K562 (cell line): ENCODE results near the gene GAPDH.

ENCODE experiments used
- CTCF ChIP-seq, 3 experiments: IDR thresholded peaks in 2 of 3; conservative IDR thresholded peaks in 1 of 3; 2 replicates each; pipeline ENCODE4 v1.5.1; 2011 to 2012; ENCODE audit warnings: low read length in 3 of 3, mild to moderate bottlenecking in 3 of 3, control low read depth in 2 of 3, improper control_type of control experiment in 1 of 3, inconsistent platforms in 1 of 3, low read depth in 1 of 3, mixed read lengths in 1 of 3, moderate library complexity in 1 of 3; ENCODE audit not compliant: insufficient read depth in 2 of 3
- KAT7 ChIP-seq: sonication (generic); formaldehyde crosslinking; IDR thresholded peaks from 2 replicates; pipeline ENCODE4 v1.8.0; 2022; ENCODE audit warnings: missing genetic modification reagents, mild to moderate bottlenecking, borderline replicate concordance
- NRF1 ChIP-seq, 2 experiments: fragments of 450-650 bp; IDR thresholded peaks in 1 of 2; conservative IDR thresholded peaks in 1 of 2; 2 replicates each; pipeline ENCODE4 v1.6.1; 2014; ENCODE audit warnings: mild to moderate bottlenecking in 2 of 2
- RBM17 ChIP-seq: fragments of 200-400 bp; formaldehyde crosslinking; IDR thresholded peaks from 2 replicates; pipeline ENCODE4 v1.6.1; 2017; ENCODE audit warnings: low read depth, mild to moderate bottlenecking, low read length, borderline replicate concordance
- TAF1 ChIP-seq: IDR thresholded peaks from 2 replicates; pipeline ENCODE4 v1.6.1; 2011; ENCODE audit warnings: mild to moderate bottlenecking, low read length, moderate library complexity; ENCODE audit not compliant: insufficient read depth, control insufficient read depth, severe bottlenecking; ENCODE audit errors: extremely low read depth
- ZNF12 ChIP-seq: sonication (generic); formaldehyde crosslinking; IDR thresholded peaks from 2 replicates; pipeline ENCODE4 v1.4.0; 2020; ENCODE audit warnings: mild to moderate bottlenecking, missing genetic modification reagents

GRCh38 chr12:6547566-6547965, 13.2 kb downstream of the GAPDH start:
- TF ChIP-seq CTCF (IDR thresholded peaks at IDR 0.05 in 2 of 3, conservative IDR thresholded peaks at IDR 0.05 in 1 of 3; ENCODE audit: insufficient read depth in 2 of 3, low read depth in 1 of 3, low read length in 3 of 3) (no peak), KAT7 (no peak), TAF1 (no peak), ZNF12 (CRISPR knock-in tag) (no peak), NRF1 (conservative IDR thresholded peaks at IDR 0.05 in 1 of 2, IDR thresholded peaks at IDR 0.05 in 1 of 2) (no peak), RBM17 (no peak)
